GM18951 (cell line): ENCODE data around the gene FBN1.

ENCODE experiments used
- POLR2A ChIP-seq: IDR thresholded peaks from 4 replicates; pipeline ENCODE4 v1.6.1; 2011; ENCODE audit warnings: mild to moderate bottlenecking; ENCODE audit not compliant: insufficient read length, insufficient read depth; ENCODE audit errors: extremely low read depth
- in situ Hi-C: fragments of 300-500 bp; cut with MboI; formaldehyde crosslinking; loops from one replicate; pipeline ENCODE4 v1.12.0; 2022; ENCODE audit warnings: low sequenced_read_pairs, mixed read lengths, inconsistent platforms; ENCODE audit not compliant: unreplicated experiment

Gene FBN1

GRCh38 chr15:48516121-48516520 lies 129.4 kb downstream of the FBN1 start:
- in situ Hi-C loops: no loop called here
- no peak for TF ChIP-seq POLR2A

- TF ChIP-seq POLR2A: no peak
- in situ Hi-C loops: no loop called here
Measured at GRCh38 chr15:48515500-48515899, 130.0 kb downstream of the FBN1 start.

DNA sequence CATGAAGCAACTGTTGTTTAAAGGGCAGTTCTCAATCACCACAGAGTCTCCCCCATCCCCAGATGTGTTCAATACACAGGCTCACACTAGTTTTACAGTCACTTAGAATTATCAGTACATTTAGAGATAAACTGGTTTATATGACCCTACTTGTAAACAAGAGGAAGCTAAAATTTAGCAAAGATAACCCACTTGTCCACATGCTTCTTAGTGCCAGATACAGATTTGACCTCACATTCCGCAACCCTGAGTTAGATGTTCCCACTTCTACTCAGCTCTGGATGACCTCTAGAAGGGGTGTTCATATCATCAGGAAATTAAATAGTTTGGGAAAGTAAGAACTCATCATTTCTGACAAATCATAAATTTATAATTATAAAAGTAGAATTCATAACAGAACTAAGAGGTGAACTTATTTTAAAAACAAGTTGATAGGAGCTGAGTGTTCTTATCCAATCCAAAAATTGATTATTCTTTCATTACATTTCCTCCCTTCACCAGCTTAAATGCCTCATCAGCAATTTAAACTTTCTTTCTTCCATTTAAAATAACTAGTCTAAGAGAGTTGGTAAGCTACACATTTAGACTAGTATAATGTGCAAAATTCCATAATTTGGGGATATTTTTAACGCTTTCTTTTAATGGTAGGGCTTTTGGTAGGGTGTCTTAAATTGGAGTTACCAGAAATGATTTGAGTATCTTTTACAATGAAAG lies 131.2 kb downstream of the FBN1 start:
- in situ Hi-C loops: no loop called here
- no peak for TF ChIP-seq POLR2A

- in situ Hi-C loops: no loop called here
Measured at GRCh38 chr15:48510976-48511375, 134.5 kb downstream of the FBN1 start.

GRCh38 chr15:48507416-48508065 lies 138.0 kb downstream of the FBN1 start:
- TF ChIP-seq POLR2A: no peak
- in situ Hi-C loops: no loop called here

More at GRCh38 chr15:48510976-48511375, 134.5 kb downstream of the FBN1 start:
- TF ChIP-seq POLR2A: no peak

DNA sequence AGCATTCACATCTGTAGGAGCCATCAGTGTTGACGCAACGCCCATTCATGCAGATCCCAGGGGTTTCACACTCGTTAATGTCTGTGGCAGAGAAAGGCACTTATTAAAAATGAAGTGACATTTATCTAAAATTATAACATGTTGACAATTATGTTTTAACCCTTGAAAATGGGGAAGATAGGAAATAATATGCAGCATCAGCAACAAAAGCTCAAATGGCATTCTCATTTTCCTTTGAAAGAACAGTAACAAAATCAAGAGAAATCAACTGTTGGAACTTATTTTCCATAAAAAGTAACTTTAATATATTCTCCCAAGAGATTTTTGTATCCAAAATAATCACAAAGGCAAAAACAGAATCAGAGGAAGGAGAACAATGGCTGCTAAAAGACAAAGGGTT lies 140.4 kb downstream of the FBN1 start:
- in situ Hi-C loops: no loop called here
- TF ChIP-seq POLR2A: no peak

DNA sequence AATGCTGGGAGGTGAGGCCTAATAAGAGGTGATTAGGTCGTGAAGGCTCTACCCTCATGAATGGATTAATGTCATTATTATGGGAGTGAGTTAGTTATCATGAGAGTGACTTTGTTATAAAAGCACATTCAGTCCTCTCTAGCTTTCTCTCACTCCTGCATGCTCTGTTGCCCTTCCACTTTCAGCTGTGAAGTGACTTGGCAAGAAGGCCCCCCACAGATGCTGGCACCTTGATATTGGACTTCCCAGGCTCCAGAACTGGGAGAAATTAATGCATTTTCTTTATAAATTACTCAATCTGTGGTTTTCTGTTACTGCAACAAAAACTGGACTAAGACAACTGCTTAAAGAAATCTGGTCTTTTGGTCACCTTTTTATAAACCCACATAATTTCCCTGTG lies 144.3 kb downstream of the FBN1 start:
- in situ Hi-C loops: no loop called here
- TF ChIP-seq POLR2A: no peak

DNA sequence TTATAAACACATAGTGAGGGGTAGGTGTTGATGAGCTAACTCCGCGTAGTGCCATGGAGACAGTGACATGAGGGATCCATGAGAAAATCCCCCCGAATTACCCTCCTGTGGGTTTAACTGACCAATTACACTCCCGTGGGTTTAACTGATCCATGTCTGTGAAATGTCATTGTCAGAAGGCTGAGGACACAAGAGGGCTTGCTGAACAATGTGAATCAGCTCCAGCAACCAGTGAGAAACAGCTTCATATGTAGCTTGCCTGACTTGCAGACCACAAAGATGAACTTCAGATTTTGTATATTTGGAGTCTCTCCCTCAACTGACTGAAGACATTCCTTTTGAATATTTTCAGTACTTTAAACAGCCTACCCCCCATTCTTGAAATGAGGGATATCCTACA lies 144.9 kb downstream of the FBN1 start:
- in situ Hi-C loops: no loop called here
- TF ChIP-seq POLR2A: no peak

DNA sequence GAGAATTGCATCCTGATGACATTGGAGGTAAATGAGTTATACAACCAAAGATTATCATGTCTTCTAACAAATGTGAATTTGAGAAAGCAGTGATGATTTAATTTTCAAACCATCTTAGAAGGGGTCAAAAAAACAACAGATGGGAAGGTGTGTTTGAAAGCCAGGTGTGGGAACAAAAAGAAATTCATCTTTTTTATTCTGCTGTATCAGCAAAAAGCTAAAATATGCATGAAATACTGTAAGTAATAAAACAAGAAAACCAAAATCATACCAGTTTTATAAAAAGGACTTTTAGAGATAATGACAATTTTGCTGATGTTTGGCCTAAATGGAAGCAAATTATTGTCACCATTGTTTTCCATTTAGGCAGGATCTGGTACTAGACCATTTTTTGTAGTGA lies 145.5 kb downstream of the FBN1 start:
- no peak for TF ChIP-seq POLR2A
- in situ Hi-C loops: no loop called here

GRCh38 chr15:48498828-48499227 lies 146.7 kb downstream of the FBN1 start:
- in situ Hi-C loops: no loop called here
- TF ChIP-seq POLR2A: no peak

DNA sequence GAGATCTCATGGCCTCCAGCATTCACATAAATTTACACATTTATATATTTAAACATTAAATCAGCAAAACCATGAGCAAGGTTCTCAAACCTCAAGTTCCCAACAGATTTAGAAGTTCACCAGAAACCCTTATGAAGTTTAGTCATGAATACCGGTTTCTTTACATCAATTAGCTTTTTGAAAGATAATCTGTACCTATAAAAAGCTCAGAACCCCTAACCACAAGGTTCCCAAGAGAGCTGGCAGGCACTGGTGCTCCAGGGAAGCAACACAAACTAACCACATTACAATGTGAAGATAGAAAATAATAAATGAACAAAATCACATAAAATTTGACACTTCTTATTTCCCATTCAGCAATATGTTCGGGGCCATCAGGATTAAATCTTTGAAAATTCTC lies 150.9 kb downstream of the FBN1 start:
- no peak for TF ChIP-seq POLR2A
- in situ Hi-C loops: no loop called here

DNA sequence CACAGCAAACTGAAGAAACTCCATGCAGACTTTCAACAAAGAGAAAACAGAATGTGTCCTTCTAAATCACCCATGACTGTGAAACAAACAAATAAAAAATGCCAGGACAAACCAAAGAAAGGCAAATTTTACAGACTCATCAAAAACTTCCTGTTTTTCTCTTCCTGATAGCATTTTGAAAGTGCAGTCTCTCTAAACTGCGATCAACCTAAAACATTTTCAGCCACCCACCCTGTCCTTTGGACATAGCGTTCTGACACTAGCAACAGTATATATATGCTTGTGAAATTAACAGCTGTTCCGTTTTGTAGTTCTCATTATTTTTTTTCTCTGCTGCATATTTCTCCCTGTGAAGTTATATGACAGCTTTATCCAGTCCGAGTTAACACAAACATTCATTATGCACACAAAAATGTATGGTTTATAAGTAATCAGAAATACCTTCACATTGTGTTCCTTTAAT lies 151.7 kb downstream of the FBN1 start:
- in situ Hi-C loops: no loop called here

GRCh38 chr15:48493084-48493762 lies 152.3 kb downstream of the FBN1 start:
- in situ Hi-C loops: no loop called here
- TF ChIP-seq POLR2A: no peak

More for the DNA sequence above, 151.7 kb downstream of the FBN1 start:
- TF ChIP-seq POLR2A: no peak

- in situ Hi-C loops: no loop called here
- TF ChIP-seq POLR2A: no peak
Measured at GRCh38 chr15:48486228-48486627, 159.3 kb downstream of the FBN1 start.

GRCh38 chr15:48481802-48482201 lies 163.7 kb downstream of the FBN1 start:
- in situ Hi-C loops: no loop called here
- TF ChIP-seq POLR2A: no peak
